Neural progenitor cell (in vitro differentiated cells): ENCODE measurements around the gene ACP4. TPM values are rescaled to one million over a fixed set of nuclear protein-coding genes. Genes with fewer than 3 reads are reported as not detected.

Experiments used
- DNase-seq: peaks from one replicate; pipeline ENCODE4 v3.0.0-alpha.2; 2016; ENCODE audit warnings: low spot score
- H2AFZ ChIP-seq: fragments of 200-600 bp; sonication (generic); replicated peaks from 2 replicates; pipeline ENCODE4 v1.6.1; 2016; ENCODE audit warnings: antibody characterized with exemption
- H3F3A ChIP-seq: fragments of 200-600 bp; sonication (generic); 2 replicates; pipeline ENCODE4 v1.6.1; 2016; ENCODE audit warnings: antibody characterized with exemption, low read depth
- H3K27ac ChIP-seq: fragments of 200-600 bp; sonication (generic); 2 replicates; pipeline ENCODE4 v1.5.1; 2016; ENCODE audit warnings: mild to moderate bottlenecking
- H3K27me3 ChIP-seq: fragments of 200-600 bp; sonication (generic); 2 replicates; pipeline ENCODE4 v1.6.1; 2016; ENCODE audit warnings: mild to moderate bottlenecking, moderate library complexity
- H3K36me3 ChIP-seq: fragments of 200-600 bp; sonication (generic); 2 replicates; pipeline ENCODE4 v1.5.1; 2016
- H3K4me1 ChIP-seq: fragments of 200-600 bp; sonication (generic); 2 replicates; pipeline ENCODE4 v1.6.1; 2016; ENCODE audit warnings: mixed run types
- H3K4me2 ChIP-seq: fragments of 200-600 bp; sonication (generic); 2 replicates; pipeline ENCODE4 v1.6.1; 2016
- H3K4me3 ChIP-seq: fragments of 200-600 bp; sonication (generic); 2 replicates; pipeline ENCODE4 v1.5.1; 2016
- H3K79me2 ChIP-seq: fragments of 200-600 bp; sonication (generic); 2 replicates; pipeline ENCODE4 v1.6.1; 2016; ENCODE audit warnings: low read depth
- H3K9ac ChIP-seq: fragments of 200-600 bp; sonication (generic); 2 replicates; pipeline ENCODE4 v1.6.1; 2016
- H3K9me3 ChIP-seq: fragments of 200-600 bp; sonication (generic); 2 replicates; pipeline ENCODE4 v1.5.1; 2016; ENCODE audit warnings: low read depth
- H4K20me1 ChIP-seq: fragments of 200-600 bp; sonication (generic); 2 replicates; pipeline ENCODE4 v1.6.1; 2016; ENCODE audit warnings: low read depth
- H3K27ac Mint-ChIP-seq: 3 replicates; pipeline ENCODE4 v1.8.0; 2021; ENCODE audit warnings: mixed read lengths
- H3K27me3 Mint-ChIP-seq: 2 replicates; pipeline ENCODE4 v1.8.0; 2022; ENCODE audit warnings: low read depth, mild to moderate bottlenecking, inconsistent platforms, moderate library complexity, mixed read lengths; ENCODE audit not compliant: insufficient read depth
- H3K36me3 Mint-ChIP-seq: 3 replicates; pipeline ENCODE4 v1.8.0; 2021; ENCODE audit warnings: mixed read lengths
- H3K4me1 Mint-ChIP-seq: 3 replicates; pipeline ENCODE4 v1.8.0; 2021; ENCODE audit warnings: mixed read lengths
- H3K4me3 Mint-ChIP-seq: 3 replicates; pipeline ENCODE4 v1.8.0; 2021; ENCODE audit warnings: mild to moderate bottlenecking, moderate library complexity, mixed read lengths
- H3K9me3 Mint-ChIP-seq: 3 replicates; pipeline ENCODE4 v1.8.0; 2020; ENCODE audit warnings: mixed read lengths
- EZH2 ChIP-seq: fragments of 200-600 bp; sonication (generic); IDR thresholded peaks from 2 replicates; pipeline ENCODE4 v1.6.1; 2017; ENCODE audit warnings: antibody characterized with exemption, mild to moderate bottlenecking, moderate library complexity
- EZH2phosphoT487 ChIP-seq: fragments of 200-600 bp; sonication (generic); IDR thresholded peaks from 2 replicates; pipeline ENCODE4 v1.6.1; 2017; ENCODE audit warnings: antibody characterized with exemption
- total RNA-seq: library from RNA; depleted of rRNA; stranded (reverse); fragments of >200 nt; gene quantifications from 2 replicates; pipeline ENCODE4 v1.2.3, GENCODE V29; 2015; ENCODE audit warnings: low replicate concordance
- TF ChIP-seq, protein P1 (sequence below): fragments of 200-600 bp; sonication (generic); IDR thresholded peaks from 2 replicates; pipeline ENCODE4 v1.5.1; 2017; ENCODE audit warnings: antibody characterized with exemption, mild to moderate bottlenecking

Gene ACP4
- total RNA-seq, 1 donor from 2014 or later, result not detected

DNA sequence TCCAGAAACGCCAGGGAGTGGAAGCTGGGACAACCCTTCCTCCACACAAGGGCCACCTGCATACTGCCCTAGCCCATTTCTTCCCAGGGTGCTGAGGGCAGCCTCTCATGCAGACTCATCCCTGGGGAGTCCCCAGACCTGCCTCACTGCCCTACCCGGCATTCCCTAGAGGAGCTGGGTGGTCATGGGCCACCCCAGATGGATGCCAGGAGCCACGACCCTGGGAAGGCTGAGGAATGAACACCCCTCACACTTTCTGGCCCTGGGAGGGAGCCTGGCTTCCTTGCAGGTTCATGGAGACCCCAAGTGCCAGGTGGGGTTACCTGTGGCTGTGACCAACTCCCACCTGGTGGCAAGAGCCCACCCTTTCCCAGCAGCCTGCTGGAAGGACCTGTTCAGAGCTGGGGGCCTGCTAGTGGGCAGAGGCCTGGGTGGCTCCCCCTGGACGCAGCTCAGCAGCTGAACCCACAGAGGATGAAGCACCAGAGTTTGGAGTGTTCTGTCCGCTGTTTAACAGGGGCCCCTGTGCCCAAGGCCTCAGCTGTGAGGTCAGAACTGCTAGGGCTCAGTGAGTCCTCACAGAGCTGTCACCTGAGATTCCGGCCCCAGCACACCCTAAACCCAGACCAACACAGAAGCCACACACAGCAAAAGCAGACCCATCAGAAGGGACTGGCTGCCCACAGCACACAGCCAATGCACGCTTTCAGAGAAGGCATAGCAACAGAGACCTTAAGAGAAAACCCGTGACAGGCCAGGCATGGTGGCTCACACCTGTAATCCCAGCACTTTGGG is 6.6 kb downstream of the ACP4 start:
- H3K4me3 Mint-ChIP-seq, result no peak overlapping the region
- H3K36me3 ChIP-seq, result peaks cover 7% of the 10 kb centered on the region

DNA sequence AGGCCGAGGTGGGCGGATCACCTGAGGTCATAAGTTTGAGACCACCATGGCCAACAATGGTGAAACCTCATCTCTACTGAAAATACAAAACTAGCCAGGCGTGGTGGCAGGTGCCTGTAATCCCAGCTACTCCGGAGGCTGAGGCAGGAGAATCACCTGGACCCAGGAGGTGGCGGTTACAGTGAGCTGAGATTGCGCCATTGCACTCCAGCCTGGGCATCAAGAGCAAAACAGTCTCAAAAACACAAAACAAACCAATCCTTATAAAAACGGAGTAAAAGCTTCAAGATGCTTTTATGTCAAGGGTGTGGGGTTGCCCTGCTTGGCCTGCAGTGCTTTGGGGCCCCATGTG is 7.2 kb downstream of the ACP4 start:
- Mint-ChIP-seq H3K9me3 (no peaks in the 10 kb centered on the region), H3K4me3 (no peak overlapping the region), H3K27me3 (peaks cover 5% of the 10 kb centered on the region), H3K27ac (no peak overlapping the region), H3K4me1 (peaks cover 14% of the 10 kb centered on the region), H3K36me3 (peaks cover 15% of the 10 kb centered on the region)
- Histone ChIP-seq H3K4me3 (no peak overlapping the region), H3K9me3 (no peaks in the 10 kb centered on the region), H3F3A (peaks cover 55% of the 10 kb centered on the region), H2AFZ (no peak overlapping the region), H3K36me3 (peaks cover 7% of the 10 kb centered on the region), H3K4me1 (peaks cover 4% of the 10 kb centered on the region), H4K20me1 (peaks cover 81% of the 10 kb centered on the region), H3K79me2 (peaks cover 34% of the 10 kb centered on the region), H3K27me3 (no peaks in the 10 kb centered on the region), H3K9ac (no peak overlapping the region), H3K4me2 (no peak overlapping the region), H3K27ac (no peak overlapping the region)
- DNase-seq, result no peak
- TF ChIP-seq EZH2, result no peak
- TF ChIP-seq EZH2phosphoT487, result no peak
- TF ChIP-seq, protein P1, sequence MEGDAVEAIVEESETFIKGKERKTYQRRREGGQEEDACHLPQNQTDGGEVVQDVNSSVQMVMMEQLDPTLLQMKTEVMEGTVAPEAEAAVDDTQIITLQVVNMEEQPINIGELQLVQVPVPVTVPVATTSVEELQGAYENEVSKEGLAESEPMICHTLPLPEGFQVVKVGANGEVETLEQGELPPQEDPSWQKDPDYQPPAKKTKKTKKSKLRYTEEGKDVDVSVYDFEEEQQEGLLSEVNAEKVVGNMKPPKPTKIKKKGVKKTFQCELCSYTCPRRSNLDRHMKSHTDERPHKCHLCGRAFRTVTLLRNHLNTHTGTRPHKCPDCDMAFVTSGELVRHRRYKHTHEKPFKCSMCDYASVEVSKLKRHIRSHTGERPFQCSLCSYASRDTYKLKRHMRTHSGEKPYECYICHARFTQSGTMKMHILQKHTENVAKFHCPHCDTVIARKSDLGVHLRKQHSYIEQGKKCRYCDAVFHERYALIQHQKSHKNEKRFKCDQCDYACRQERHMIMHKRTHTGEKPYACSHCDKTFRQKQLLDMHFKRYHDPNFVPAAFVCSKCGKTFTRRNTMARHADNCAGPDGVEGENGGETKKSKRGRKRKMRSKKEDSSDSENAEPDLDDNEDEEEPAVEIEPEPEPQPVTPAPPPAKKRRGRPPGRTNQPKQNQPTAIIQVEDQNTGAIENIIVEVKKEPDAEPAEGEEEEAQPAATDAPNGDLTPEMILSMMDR, result no peak

More for the DNA sequence above, 6.6 kb downstream of the ACP4 start:
- peak overlapping the region; percentile 13 for H3K27ac ChIP-seq
- no peak for TF ChIP-seq EZH2
- TF ChIP-seq, protein P1, result no peak
- no peak for TF ChIP-seq EZH2phosphoT487
- H4K20me1 ChIP-seq, result peaks cover 75% of the 10 kb centered on the region
- no peaks in the 10 kb centered on the region for H3K9me3 Mint-ChIP-seq
- H3K9ac ChIP-seq, result no peak overlapping the region
- H3K9me3 ChIP-seq, result no peaks in the 10 kb centered on the region
- no peak overlapping the region for H3K4me3 ChIP-seq
- H3K79me2 ChIP-seq, result peaks cover 28% of the 10 kb centered on the region
- H3K4me2 ChIP-seq, result no peak overlapping the region
- peaks cover 53% of the 10 kb centered on the region for H3F3A ChIP-seq
- DNase-seq, result no peak
- peaks cover 2% of the 10 kb centered on the region for H3K27me3 Mint-ChIP-seq
- no peak overlapping the region for H3K27ac Mint-ChIP-seq
- peaks cover 4% of the 10 kb centered on the region for H3K4me1 ChIP-seq
- no peak overlapping the region for H2AFZ ChIP-seq
- H3K4me1 Mint-ChIP-seq, result peaks cover 8% of the 10 kb centered on the region
- H3K27me3 ChIP-seq, result no peaks in the 10 kb centered on the region
- H3K36me3 Mint-ChIP-seq, result peaks cover 15% of the 10 kb centered on the region

DNA sequence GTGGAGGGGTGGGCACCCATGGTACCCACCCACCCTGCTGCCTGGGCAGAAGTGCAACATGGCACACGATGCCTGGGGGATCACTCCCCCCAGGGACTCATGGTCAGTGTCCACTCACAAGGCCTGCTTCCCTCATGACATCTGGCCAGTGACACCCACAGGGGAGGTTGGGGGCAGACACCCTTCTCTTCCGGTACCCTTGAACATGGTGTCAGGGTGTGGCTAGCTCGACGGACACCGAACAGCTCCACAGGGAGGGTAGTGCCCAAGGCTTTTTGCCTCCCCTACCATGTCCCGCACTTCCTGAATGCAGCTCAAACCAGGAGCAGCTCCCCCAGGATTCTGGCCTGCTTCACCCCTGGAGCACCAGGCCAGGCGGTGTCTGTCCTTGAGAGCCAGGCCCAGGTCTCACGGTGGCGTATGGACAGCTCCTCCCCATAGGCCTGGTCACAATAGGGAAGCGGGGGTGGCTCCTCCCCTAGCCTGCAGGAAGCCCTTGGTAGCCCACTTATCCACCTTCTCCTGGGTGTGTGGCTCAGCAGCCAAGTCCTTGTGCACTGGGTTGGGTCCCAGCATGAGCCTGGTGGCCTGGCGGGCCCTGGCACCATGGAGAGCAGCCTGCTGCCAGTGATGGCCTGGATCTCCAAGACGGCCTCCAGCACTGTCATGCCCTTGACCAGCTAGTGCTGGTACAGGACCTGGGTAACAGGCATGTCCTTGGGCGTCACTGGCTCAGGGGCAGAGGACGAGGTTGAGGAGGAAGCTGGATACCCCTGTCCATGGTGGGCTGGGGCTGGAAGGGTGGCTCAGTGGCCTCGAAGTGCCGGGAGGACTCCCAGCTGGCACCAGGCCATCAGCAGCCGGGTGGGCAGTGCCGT is 7.8 kb downstream of the ACP4 start:
- TF ChIP-seq, protein P1, result no peak
- TF ChIP-seq EZH2, result no peak
- no peak for TF ChIP-seq EZH2phosphoT487
- Histone ChIP-seq H3K4me2 (no peak overlapping the region), H3K4me1 (peaks cover 10% of the 10 kb centered on the region), H3K4me3 (no peak overlapping the region), H3F3A (peaks cover 57% of the 10 kb centered on the region), H4K20me1 (peaks cover 87% of the 10 kb centered on the region), H3K36me3 (peaks cover 7% of the 10 kb centered on the region), H3K27ac (no peak overlapping the region), H3K27me3 (no peaks in the 10 kb centered on the region), H3K9me3 (no peaks in the 10 kb centered on the region), H3K9ac (no peak overlapping the region), H2AFZ (no peak overlapping the region), H3K79me2 (peaks cover 40% of the 10 kb centered on the region)
- Mint-ChIP-seq H3K4me3 (no peak overlapping the region), H3K9me3 (no peaks in the 10 kb centered on the region), H3K36me3 (peaks cover 19% of the 10 kb centered on the region), H3K4me1 (peaks cover 20% of the 10 kb centered on the region), H3K27ac (no peak overlapping the region), H3K27me3 (peaks cover 5% of the 10 kb centered on the region)
- DNase-seq, result no peak
